Right hindlimb (tissue), 1 donor: ENCODE measurements around the gene TP53I13.

Source experiments
- DNase-seq: peaks from one replicate; pipeline ENCODE4 v3.0.0-alpha.2; 2018

TP53I13 gene

DNA sequence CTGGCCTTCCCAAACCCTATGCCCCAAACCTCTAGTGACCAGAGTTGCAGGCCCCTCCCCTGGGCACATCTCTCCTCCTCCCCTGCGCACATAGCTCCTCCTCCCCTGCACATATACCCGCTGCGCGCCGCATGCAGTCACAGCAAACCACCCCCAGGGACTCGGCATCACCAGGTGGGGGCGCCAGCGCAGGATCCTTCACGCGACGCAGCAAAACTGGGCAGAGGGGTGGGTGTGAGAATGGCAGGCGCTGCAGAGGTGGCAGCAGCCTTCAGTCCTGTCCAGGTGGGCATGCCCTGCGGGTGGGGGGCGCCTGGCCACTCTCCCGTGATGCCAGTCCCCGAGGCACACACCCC lies 48.6 kb downstream of the TP53I13 start:
- DNase-seq: peak; percentile 74

DNA sequence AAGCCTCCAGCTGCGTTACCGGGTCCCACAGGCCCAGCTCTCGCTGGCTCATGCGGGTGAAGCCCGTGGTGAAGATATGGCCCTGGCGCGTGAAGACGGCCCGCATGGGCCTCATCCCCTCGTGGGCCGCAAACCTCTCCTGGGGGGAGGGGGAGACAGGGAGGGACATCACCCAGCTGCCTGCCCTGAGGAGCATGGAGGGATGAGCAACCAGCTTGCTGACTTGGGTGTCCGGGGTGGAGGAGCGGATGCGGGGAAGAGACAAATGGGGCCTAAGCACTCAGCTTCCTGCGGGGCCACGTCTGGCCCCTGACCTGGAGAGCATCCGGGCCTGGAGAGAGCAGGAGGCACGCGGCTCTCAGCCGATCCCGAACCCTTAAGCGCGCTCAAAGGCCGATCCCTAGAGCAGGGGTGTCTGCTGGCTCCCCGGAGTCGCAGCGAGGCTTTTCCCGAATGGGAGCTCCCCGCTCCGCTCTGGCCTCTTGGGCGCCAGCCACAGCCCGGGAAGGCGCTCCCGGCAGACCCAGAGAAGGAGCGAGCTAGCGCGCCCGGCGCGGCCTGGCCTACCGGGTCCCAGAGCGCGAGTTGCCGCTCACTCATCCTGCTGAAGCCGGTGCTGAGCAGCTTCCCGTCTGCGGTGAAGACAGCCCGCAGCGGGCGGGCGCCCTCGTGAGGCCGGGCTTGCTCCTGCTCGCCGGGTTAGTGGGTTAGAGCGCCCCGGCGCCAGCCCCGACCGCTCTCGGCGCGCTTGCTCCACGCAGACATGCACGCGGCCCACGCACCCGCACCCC lies 49.2 kb downstream of the TP53I13 start:
- DNase-seq: peak; percentile 64

DNA sequence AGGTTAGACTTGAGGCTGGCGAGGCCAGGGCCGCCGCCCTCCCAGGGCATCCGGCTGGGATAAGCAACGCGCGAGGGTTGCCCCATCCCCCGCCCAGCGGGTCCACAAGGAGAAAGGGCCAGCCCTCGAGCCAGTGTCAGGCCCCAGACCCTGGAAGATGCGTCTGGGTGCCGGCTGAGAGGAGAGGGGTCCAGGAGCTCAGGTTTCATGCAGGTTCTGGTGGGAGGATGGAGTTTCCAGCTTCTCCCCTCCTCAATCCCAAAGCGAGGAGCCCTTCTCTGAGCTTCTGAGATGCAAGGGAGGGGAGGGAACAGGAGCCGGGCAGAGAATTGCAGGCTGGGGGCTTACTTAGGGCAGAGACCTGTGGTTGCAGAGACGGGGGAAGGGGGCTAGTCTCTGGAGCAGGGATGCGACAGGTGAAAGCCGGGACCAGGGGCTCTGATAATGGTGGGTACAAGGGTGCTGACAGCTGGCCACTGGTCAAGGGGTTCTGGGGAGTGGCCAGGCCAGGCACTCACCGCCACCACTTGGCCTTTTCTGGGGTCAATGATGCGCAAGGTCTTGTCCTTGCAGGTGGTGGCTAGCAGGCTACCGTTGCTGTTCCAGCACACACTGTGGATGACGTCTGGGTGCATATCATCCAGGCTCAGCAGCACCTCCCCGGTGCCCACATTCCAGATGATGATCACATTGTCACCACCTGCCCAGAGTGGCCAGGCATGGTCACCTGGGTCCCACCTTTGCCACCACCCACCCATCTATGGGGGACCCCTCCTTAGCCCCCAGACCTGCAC lies 50.0 kb downstream of the TP53I13 start:
- DNase-seq: no peak

DNA sequence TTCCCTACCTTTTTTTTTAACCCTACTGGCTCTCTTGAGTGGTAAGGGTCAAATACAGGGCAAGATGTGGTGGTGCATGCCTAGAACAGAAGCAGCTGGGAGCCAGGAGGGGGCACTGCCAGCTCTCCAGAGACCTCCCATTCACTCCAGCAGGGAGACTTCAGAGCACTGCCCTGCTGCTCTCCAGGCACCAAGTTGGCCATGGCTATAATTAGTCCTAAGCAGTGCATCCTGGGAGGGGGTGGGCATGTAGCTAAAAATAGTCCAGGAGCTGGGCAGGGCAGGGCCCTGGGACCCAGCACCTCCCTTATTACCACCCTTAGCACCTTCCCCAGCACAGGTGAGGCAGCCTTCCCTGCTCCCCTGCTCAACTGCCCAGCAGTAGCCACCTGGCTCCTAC lies 50.8 kb downstream of the TP53I13 start:
- DNase-seq: no peak

DNA sequence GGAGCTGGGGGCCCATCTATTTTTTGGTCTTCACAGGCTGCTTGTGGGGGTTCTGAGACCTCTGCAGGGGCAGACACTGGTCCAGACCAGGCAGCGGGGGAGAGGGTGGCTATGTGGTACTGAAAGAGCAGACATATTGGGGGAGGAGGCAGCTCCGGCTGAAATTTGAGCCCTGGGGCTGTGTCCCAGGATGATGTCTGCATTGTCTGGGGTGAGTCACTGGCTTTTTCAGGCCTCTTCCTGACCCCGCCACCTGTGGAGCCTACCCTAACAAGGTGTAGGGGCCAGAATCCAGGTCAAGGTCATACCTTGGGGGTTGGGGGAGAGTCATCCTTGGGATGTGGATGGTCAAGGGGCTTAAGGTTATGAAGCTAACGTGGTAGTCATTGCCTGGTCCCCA lies 51.8 kb downstream of the TP53I13 start:
- DNase-seq: no peak

DNA sequence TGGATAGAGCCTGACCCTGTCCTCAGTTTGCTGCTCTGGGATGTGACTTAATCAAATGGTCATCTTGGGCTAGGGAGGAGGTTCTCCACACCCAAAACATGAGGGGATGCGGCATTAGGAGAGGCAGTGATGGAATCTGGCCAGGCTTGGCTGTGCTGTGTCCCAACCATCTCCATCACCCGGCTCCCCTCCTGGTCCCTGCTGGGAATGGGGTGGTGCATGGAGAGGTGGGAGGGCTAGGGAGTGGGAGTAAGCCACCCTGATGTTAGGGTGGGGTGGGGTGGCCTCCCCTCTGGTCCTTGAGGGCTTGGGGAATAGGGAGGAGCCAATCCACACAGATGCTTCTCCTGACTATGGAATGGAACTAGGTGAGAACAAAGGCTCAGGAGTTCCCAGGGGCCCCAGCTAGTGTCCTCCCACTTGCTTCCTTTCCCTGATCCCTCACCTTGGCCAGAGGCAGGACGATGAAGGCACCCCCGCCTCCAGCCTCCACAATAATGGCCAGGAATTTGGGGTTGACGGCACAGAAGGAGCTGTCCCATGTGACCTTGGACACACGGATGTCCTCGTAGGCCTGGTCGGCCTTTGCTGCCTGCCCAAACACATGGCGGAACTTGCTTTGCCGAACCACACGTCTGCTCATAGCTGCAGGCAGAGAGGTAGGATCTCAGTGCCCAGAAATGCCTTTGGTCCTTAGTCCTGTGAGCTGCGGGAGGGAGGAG lies 52.4 kb downstream of the TP53I13 start:
- DNase-seq: no peak

DNA sequence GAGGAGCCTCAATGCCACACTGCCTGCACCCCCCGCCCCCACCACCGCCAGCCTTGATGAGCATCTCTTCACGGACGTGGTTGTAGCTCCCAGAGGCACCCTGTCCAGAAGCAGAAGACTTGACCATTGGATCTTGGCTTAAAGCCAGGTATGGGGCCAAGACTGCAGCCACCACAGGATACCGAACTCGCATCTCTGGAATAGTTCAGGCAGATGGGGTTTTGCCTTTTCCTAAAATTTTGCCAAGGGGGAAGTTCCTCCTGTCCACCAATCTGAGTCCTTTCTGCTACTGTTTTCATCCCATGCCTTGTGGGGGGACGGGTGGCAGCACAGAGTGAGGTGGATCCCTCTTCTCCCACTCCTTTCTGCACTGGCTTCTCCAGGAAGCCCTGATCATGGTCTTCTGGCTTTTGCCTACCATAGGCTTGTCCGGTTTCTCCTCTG lies 53.3 kb downstream of the TP53I13 start:
- DNase-seq: no peak
